H1 (cell line): ENCODE measurements around the gene TSPAN3. TPM values are rescaled to one million over a fixed set of nuclear protein-coding genes. Genes with fewer than 3 reads are reported as not detected.

Source experiments
- ASH2L ChIP-seq: fragments of 200-600, 300-600 bp; sonication (generic); IDR thresholded peaks from one replicate; pipeline ENCODE4 v1.7.1; 2017; ENCODE audit warnings: low read length
- GTF2F1 ChIP-seq: IDR thresholded peaks from 2 replicates; pipeline ENCODE4 v1.6.1; 2012; ENCODE audit warnings: low read depth, low read length, improper control_type of control experiment, borderline replicate concordance
- RNF2 ChIP-seq: fragments of 200-900, 300-1000 bp; sonication (generic); IDR thresholded peaks from 2 replicates; pipeline ENCODE4 v1.7.1; 2016; ENCODE audit warnings: borderline replicate concordance, low read depth, mild to moderate bottlenecking, antibody characterized with exemption, low read length; ENCODE audit not compliant: poor library complexity, severe bottlenecking; ENCODE audit errors: missing control alignments
- SP1 ChIP-seq: IDR thresholded peaks from 2 replicates; pipeline ENCODE4 v1.6.1; 2011; ENCODE audit warnings: low read depth, low read length
- TBP ChIP-seq: IDR thresholded peaks from 2 replicates; pipeline ENCODE4 v1.6.1; 2011; ENCODE audit warnings: low read depth, low read length, improper control_type of control experiment
- polyA plus RNA-seq, 7 experiments: library from polyadenylated mRNA; depleted of rRNA in 3 of 7; stranded (reverse) in 5 of 7; unstranded in 2 of 7; fragments of >200 nt in 5 of 7; fragments of 200-250 nt in 2 of 7; gene quantifications; 1 replicate in 5 of 7; 2 replicates in 1 of 7; 4 replicates in 1 of 7; pipeline versions ENCODE4 v1.2.1 to v1.2.3, GENCODE V29; 2011 to 2013; ENCODE audit warnings: missing spikeins in 2 of 7, mixed read lengths in 2 of 7
- total RNA-seq: library from RNA; stranded (reverse); fragmentation: NEBNext Ultra II Directional; extraction: Animal tissue kit (Norgen Biotek cat#: 25700); gene quantifications from 2 replicates; pipeline ENCODE4 v1.2.1, GENCODE V29; 2021

TSPAN3 gene
- total and polyA plus RNA-seq, 2 of the 8 experiments (the other 6 are each of a cell fraction or from before 2014, with no cell fraction given) = 107 to 238 TPM

GRCh38 chr15:77012117-77012712 lies 58.7 kb downstream of the TSPAN3 start (continued):
- TF ChIP-seq ASH2L = no peak
- no peak for TF ChIP-seq TBP
- TF ChIP-seq RNF2 = no peak
- TF ChIP-seq SP1 = no peak
- TF ChIP-seq GTF2F1 = no peak
